Ascending aorta (tissue), 2 donors: Measurements from ENCODE around the gene PPFIBP2. TPM values are rescaled to one million over a fixed set of nuclear protein-coding genes. Genes with fewer than 3 reads are reported as not detected.

Source experiments
- DNase-seq, 2 donors: peaks; one replicate each; pipeline ENCODE4 v3.0.0-alpha.2; 2019; ENCODE audit warnings: low spot score in 2 of 2
- H3K27ac ChIP-seq, 2 donors: fragments of 200-600 bp; sonication (generic); one replicate each; pipeline ENCODE4 v1.5.1; 2016 to 2017; ENCODE audit warnings: mild to moderate bottlenecking in 1 of 2
- H3K27me3 ChIP-seq: fragments of 200-600 bp; sonication (generic); one replicate; pipeline ENCODE4 v1.5.1; 2017
- H3K36me3 ChIP-seq, 2 donors: fragments of 200-600 bp; sonication (generic); one replicate each; pipeline ENCODE4 v1.5.1; 2016
- H3K4me1 ChIP-seq, 2 donors: fragments of 200-600 bp; sonication (generic); one replicate each; pipeline ENCODE4 v1.5.1; 2016 to 2017; ENCODE audit warnings: mild to moderate bottlenecking in 1 of 2
- H3K4me3 ChIP-seq, 2 donors: fragments of 200-600 bp; sonication (generic); one replicate each; pipeline ENCODE4 v1.5.1; 2016 to 2017; ENCODE audit warnings: mild to moderate bottlenecking in 1 of 2
- H3K9me3 ChIP-seq, 2 donors: fragments of 200-600 bp; sonication (generic); one replicate each; pipeline ENCODE4 v1.5.1; 2016
- intact Hi-C: fragments of 100-400 bp; cut with DNase I; formaldehyde crosslinking; loops from one replicate; pipeline ENCODE4 v1.15.1; 2023
- total RNA-seq: library from RNA; depleted of rRNA; stranded (reverse); fragments of >200 nt; gene quantifications from one replicate; pipeline ENCODE4 v1.1.0, GENCODE V29; 2016
- TF ChIP-seq, protein P1 (sequence below), 3 experiments: fragments of 200-600 bp in 2 of 3; fragments of 450-650 bp in 1 of 3; sonication (generic) in 2 of 3; IDR thresholded peaks; one replicate each; pipeline ENCODE4 v1.5.1; 2016 to 2019; ENCODE audit warnings: antibody characterized with exemption in 3 of 3, mild to moderate bottlenecking in 1 of 3, moderate library complexity in 1 of 3

PPFIBP2 gene
- total RNA-seq, 1 donor from 2014 or later = 4.2 TPM

DNA sequence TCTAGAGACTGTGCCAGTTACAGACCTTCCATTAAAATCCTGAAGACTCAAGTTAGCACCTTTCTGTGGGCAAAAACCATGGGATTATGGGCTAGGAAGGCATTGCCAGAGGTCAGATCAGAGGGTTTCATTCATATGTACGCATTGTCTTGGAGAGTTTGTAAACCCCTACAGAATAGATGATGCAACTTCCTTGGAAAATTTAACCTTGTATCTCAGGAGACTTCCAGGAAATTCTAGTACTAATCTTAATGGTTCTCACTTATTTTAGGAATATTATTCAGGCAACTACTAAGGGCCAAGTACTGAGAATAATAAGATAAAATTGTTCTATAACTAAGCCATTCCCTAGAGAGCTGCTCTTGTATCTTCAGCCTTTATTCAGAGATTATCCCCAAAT is 21.5 kb upstream of the PPFIBP2 start:
- no peak for DNase-seq
- Histone ChIP-seq H3K9me3 (no peaks in the 10 kb centered on the region), H3K4me3 (no peak overlapping the region), H3K36me3 (no peaks in the 10 kb centered on the region), H3K27ac (no peak overlapping the region), H3K27me3 (no peaks in the 10 kb centered on the region), H3K4me1 (no peaks in the 10 kb centered on the region)
- intact Hi-C loops = no loop called here
- TF ChIP-seq, protein P1, sequence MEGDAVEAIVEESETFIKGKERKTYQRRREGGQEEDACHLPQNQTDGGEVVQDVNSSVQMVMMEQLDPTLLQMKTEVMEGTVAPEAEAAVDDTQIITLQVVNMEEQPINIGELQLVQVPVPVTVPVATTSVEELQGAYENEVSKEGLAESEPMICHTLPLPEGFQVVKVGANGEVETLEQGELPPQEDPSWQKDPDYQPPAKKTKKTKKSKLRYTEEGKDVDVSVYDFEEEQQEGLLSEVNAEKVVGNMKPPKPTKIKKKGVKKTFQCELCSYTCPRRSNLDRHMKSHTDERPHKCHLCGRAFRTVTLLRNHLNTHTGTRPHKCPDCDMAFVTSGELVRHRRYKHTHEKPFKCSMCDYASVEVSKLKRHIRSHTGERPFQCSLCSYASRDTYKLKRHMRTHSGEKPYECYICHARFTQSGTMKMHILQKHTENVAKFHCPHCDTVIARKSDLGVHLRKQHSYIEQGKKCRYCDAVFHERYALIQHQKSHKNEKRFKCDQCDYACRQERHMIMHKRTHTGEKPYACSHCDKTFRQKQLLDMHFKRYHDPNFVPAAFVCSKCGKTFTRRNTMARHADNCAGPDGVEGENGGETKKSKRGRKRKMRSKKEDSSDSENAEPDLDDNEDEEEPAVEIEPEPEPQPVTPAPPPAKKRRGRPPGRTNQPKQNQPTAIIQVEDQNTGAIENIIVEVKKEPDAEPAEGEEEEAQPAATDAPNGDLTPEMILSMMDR (IDR thresholded peaks at IDR 0.05) = no peak

DNA sequence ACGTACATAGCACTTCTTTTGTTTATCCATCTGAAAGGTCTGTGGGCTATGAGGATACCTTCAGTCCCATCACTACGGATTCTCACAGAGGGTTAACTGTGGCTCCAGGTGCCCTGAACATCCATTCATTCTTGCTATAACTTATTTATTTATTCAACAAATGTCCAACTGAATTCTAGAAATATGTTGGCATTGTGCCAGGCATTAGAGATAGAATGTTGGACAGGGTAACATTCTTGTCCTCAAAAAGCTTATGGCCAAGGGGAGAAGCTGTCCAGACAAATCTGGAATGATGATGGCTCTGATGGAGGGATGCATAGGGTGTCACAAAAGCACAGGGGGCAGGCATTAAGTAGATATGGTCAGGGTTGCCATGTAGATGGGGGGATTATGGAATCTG is 20.1 kb upstream of the PPFIBP2 start:
- no peak overlapping the region for H3K27ac ChIP-seq
- H3K9me3 ChIP-seq = no peaks in the 10 kb centered on the region
- DNase-seq = no peak
- H3K27me3 ChIP-seq = no peaks in the 10 kb centered on the region
- H3K36me3 ChIP-seq = no peaks in the 10 kb centered on the region
- TF ChIP-seq, protein P1 (IDR thresholded peaks at IDR 0.05) = no peak
- H3K4me1 ChIP-seq = no peaks in the 10 kb centered on the region
- no peak overlapping the region for H3K4me3 ChIP-seq
- intact Hi-C loops = no loop called here

DNA sequence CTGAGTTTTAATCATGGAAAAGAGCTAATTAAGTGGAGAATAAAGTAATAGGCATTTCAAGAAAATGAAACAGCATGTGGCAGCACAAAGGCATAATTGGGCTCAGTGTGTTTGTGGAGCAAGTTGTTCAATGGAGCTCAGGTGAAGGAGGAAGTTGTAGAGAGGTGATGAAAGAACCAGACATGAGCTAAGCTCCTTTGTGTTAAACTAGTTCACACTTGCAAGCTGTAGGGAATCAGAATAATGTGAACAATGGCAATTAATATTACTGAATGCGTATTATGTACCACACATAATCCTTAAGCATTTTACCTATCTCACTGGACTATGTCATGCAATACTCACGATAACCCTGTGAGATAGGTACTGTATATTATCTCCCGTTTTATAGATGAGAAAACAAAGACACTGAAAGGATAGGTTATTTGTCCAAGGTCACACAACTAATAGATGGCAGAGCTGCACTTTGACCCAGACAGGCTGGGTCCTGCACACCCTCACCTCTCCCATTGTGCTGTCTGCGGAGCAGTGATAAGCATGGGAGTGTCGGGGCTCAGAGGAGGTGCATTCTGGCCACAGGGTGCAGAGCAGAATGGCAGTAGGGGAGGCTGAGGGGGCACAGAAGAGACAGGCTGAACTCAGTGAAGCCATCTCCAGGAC is 19.6 kb upstream of the PPFIBP2 start:
- TF ChIP-seq, protein P1 (IDR thresholded peaks at IDR 0.05) = no peak
- Histone ChIP-seq H3K9me3 (no peaks in the 10 kb centered on the region), H3K4me3 (no peak overlapping the region), H3K27me3 (no peaks in the 10 kb centered on the region), H3K4me1 (no peaks in the 10 kb centered on the region), H3K36me3 (no peaks in the 10 kb centered on the region), H3K27ac (no peak overlapping the region)
- intact Hi-C loops = no loop called here
- DNase-seq = no peak

DNA sequence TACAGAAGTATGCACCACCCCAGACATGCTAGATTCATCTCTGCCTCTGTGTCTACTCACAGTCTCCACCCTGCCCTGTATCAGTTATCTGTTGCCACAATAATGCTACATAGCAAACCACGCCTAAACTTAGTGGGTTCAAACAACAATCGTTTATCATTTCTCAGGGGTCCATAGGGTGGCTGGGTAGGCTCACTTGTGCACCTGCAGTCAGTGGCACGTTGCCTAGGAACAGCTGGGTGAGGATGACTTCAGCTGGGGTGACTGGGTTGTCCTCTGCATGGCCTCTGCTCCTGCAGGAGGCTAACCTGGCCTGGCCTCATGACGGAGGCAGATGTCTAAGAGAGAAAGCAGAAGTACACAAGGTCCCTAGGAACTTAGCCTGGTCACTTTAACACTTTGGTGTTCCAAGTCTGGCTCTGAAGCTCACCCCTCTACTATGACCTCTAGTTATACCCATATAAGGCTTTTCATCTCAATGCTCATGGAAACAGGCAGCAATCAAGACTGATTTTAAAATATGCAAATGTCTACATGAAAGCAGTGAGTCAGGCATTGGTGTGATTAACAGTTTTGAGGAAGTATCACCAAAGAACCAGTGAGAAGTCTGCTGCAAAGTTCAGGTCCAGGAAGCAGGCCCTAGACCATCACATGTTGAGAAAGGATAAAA is 17.8 kb upstream of the PPFIBP2 start:
- Histone ChIP-seq H3K9me3 (no peaks in the 10 kb centered on the region), H3K27me3 (no peaks in the 10 kb centered on the region), H3K36me3 (no peaks in the 10 kb centered on the region), H3K27ac (no peak overlapping the region), H3K4me3 (no peak overlapping the region), H3K4me1 (no peaks in the 10 kb centered on the region)
- TF ChIP-seq, protein P1 (IDR thresholded peaks at IDR 0.05) = no peak
- peak in 1 of 2 donors; percentile 19 for DNase-seq
- intact Hi-C loops = no loop called here

DNA sequence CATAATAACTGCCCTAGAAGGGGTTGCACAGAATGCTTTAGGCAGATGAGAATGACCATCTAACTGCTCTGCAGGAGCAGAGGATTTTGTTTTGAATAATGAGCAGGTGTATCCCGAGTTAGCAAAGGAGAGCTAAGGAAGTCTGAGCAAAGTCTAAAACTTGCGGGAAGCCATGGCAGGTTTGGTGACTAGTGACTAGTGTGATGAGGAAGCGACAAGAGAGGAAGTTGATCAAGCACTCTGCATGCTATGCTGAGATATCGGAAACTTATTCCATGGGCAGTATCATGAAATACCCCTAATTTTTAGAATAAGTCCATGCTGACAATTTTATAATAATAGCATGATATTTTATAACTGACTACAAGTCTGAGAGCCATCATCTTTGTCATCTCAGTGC is 15.6 kb upstream of the PPFIBP2 start:
- H3K27ac ChIP-seq = no peak overlapping the region
- intact Hi-C loops = no loop called here
- no peak for DNase-seq

More for the DNA sequence above, 15.6 kb upstream of the PPFIBP2 start:
- Histone ChIP-seq H3K4me1 (no peaks in the 10 kb centered on the region), H3K9me3 (no peaks in the 10 kb centered on the region), H3K36me3 (no peaks in the 10 kb centered on the region), H3K27me3 (no peaks in the 10 kb centered on the region), H3K4me3 (no peak overlapping the region)
- TF ChIP-seq, protein P1 (IDR thresholded peaks at IDR 0.05) = no peak
